ENCODE data around the gene SRGAP2C.
"Not testable (repeated sequence)": the region's sequence is repeated elsewhere in the genome, so short reads cannot be mapped to it uniquely, and the experiment has no call there.

The SRGAP2C gene

GRCh38 chr1:121226295-121226904 lies 41.6 kb downstream of the SRGAP2C start:
- in situ Hi-C loops (cut with MboI; ENCODE audit: low sequenced_read_pairs) = not testable (repeated sequence)

- in situ Hi-C loops (cut with MboI; ENCODE audit: low sequenced_read_pairs) = not testable (repeated sequence)
Measured at GRCh38 chr1:121226925-121227324, 42.1 kb downstream of the SRGAP2C start.

- in situ Hi-C loops (cut with MboI; ENCODE audit: low sequenced_read_pairs) = not testable (repeated sequence)
Measured at GRCh38 chr1:121227544-121228330, 43.0 kb downstream of the SRGAP2C start.

GRCh38 chr1:121230636-121231035 lies 45.9 kb downstream of the SRGAP2C start:
- in situ Hi-C loops (cut with MboI; ENCODE audit: low sequenced_read_pairs) = not testable (repeated sequence)

GRCh38 chr1:121232445-121233125 lies 47.8 kb downstream of the SRGAP2C start:
- in situ Hi-C loops (cut with MboI; ENCODE audit: low sequenced_read_pairs) = not testable (repeated sequence)

GRCh38 chr1:121234090-121234759 lies 49.5 kb downstream of the SRGAP2C start:
- in situ Hi-C loops (cut with MboI; ENCODE audit: low sequenced_read_pairs) = not testable (repeated sequence)

GRCh38 chr1:121238384-121238783 lies 53.6 kb downstream of the SRGAP2C start:
- in situ Hi-C loops (cut with MboI; ENCODE audit: low sequenced_read_pairs) = not testable (repeated sequence)

- in situ Hi-C loops (cut with MboI; ENCODE audit: low sequenced_read_pairs) = not testable (repeated sequence)
Measured at GRCh38 chr1:121243913-121244312, 59.1 kb downstream of the SRGAP2C start.

- in situ Hi-C loops (cut with MboI; ENCODE audit: low sequenced_read_pairs) = not testable (repeated sequence)
Measured at GRCh38 chr1:121246399-121246798, 61.6 kb downstream of the SRGAP2C start.

GRCh38 chr1:121252656-121253055 lies 67.9 kb downstream of the SRGAP2C start:
- in situ Hi-C loops (cut with MboI; ENCODE audit: low sequenced_read_pairs) = not testable (repeated sequence)

GRCh38 chr1:121254618-121255017 lies 69.8 kb downstream of the SRGAP2C start:
- in situ Hi-C loops (cut with MboI; ENCODE audit: low sequenced_read_pairs) = not testable (repeated sequence)

- in situ Hi-C loops (cut with MboI; ENCODE audit: low sequenced_read_pairs) = not testable (repeated sequence)
Measured at GRCh38 chr1:121257632-121258031, 72.9 kb downstream of the SRGAP2C start.

- in situ Hi-C loops (cut with MboI; ENCODE audit: low sequenced_read_pairs) = not testable (repeated sequence)
Measured at GRCh38 chr1:121258134-121258533, 73.4 kb downstream of the SRGAP2C start.

- in situ Hi-C loops (cut with MboI; ENCODE audit: low sequenced_read_pairs) = not testable (repeated sequence)
Measured at GRCh38 chr1:121260205-121260604, 75.4 kb downstream of the SRGAP2C start.

- in situ Hi-C loops (cut with MboI; ENCODE audit: low sequenced_read_pairs) = not testable (repeated sequence)
Measured at GRCh38 chr1:121262163-121262562, 77.4 kb downstream of the SRGAP2C start.

- in situ Hi-C loops (cut with MboI; ENCODE audit: low sequenced_read_pairs) = not testable (repeated sequence)
Measured at GRCh38 chr1:121263789-121264244, 79.0 kb downstream of the SRGAP2C start.

GRCh38 chr1:121267072-121267471 lies 82.3 kb downstream of the SRGAP2C start:
- in situ Hi-C loops (cut with MboI; ENCODE audit: low sequenced_read_pairs) = not testable (repeated sequence)

GRCh38 chr1:121269309-121269708 lies 84.5 kb downstream of the SRGAP2C start:
- in situ Hi-C loops (cut with MboI; ENCODE audit: low sequenced_read_pairs) = not testable (repeated sequence)

- in situ Hi-C loops (cut with MboI; ENCODE audit: low sequenced_read_pairs) = not testable (repeated sequence)
Measured at GRCh38 chr1:121269973-121270372, 85.2 kb downstream of the SRGAP2C start.

GRCh38 chr1:121271143-121271715 lies 86.5 kb downstream of the SRGAP2C start:
- in situ Hi-C loops (cut with MboI; ENCODE audit: low sequenced_read_pairs) = not testable (repeated sequence)

GRCh38 chr1:121275435-121275834 lies 90.7 kb downstream of the SRGAP2C start:
- in situ Hi-C loops (cut with MboI; ENCODE audit: low sequenced_read_pairs) = not testable (repeated sequence)
